Measurements from ENCODE around the gene SLF2. TPM values are rescaled to one million over a fixed set of nuclear protein-coding genes. Genes with fewer than 3 reads are reported as not detected.

SLF2 gene
- total and polyA plus RNA-seq, 2 of the 13 experiments (the other 11 are each of a cell fraction or from before 2014, with no cell fraction given): 12.2 to 48.1 TPM

DNA sequence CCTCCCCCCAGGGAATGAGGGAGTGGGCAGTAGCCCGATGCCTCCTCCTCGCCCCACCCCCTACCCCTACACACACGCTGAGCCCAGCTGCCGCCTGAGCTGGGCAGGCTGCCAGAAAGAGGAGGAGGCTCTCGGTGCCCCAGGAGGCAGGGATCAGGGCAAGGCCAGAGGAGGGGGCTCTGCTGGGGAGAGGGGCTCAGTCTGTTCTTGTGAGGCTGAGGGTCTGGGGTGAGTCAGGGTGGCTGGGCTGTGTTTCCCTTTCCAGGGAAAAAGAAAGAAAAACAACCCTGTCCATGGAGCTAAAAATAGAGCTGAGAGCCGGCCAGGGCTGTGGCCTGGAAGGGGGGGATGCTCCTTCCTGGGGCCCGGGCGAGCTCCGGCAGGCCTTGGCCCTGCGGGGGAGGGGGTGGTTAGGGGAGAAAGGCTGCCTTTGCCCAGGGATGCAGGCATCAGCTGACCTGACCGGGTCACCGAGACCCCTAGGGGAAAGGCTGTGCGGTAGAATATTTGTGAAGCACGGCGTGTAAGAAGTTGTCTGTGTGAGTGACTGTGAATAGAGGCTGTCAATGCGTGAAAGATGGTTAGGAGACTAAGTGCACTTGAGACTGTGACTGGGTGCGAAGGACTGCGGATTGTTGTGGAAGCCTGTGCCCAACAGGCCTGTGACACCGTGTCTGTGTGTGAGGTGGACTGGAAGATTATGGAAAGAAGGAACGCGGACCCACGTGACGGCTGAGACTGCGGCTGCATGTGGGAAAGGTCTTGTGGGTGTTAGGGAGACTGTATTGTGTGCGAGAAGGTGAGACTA lies 85.6 kb downstream of the SLF2 start (continued):
- 0 out of 2 replicates have a peak, but pooled peaks have one; percentile 53 for TF ChIP-seq BRCA1 (CRISPR knock-in tag; IDR thresholded peaks at IDR 0.05)
- no peak for TF ChIP-seq MXD4 (CRISPR knock-in tag; IDR thresholded peaks at IDR 0.05)
- TF ChIP-seq, protein P1, sequence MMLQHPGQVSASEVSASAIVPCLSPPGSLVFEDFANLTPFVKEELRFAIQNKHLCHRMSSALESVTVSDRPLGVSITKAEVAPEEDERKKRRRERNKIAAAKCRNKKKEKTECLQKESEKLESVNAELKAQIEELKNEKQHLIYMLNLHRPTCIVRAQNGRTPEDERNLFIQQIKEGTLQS (CRISPR knock-in tag; IDR thresholded peaks at IDR 0.05): no peak
- TF ChIP-seq, protein P2, sequence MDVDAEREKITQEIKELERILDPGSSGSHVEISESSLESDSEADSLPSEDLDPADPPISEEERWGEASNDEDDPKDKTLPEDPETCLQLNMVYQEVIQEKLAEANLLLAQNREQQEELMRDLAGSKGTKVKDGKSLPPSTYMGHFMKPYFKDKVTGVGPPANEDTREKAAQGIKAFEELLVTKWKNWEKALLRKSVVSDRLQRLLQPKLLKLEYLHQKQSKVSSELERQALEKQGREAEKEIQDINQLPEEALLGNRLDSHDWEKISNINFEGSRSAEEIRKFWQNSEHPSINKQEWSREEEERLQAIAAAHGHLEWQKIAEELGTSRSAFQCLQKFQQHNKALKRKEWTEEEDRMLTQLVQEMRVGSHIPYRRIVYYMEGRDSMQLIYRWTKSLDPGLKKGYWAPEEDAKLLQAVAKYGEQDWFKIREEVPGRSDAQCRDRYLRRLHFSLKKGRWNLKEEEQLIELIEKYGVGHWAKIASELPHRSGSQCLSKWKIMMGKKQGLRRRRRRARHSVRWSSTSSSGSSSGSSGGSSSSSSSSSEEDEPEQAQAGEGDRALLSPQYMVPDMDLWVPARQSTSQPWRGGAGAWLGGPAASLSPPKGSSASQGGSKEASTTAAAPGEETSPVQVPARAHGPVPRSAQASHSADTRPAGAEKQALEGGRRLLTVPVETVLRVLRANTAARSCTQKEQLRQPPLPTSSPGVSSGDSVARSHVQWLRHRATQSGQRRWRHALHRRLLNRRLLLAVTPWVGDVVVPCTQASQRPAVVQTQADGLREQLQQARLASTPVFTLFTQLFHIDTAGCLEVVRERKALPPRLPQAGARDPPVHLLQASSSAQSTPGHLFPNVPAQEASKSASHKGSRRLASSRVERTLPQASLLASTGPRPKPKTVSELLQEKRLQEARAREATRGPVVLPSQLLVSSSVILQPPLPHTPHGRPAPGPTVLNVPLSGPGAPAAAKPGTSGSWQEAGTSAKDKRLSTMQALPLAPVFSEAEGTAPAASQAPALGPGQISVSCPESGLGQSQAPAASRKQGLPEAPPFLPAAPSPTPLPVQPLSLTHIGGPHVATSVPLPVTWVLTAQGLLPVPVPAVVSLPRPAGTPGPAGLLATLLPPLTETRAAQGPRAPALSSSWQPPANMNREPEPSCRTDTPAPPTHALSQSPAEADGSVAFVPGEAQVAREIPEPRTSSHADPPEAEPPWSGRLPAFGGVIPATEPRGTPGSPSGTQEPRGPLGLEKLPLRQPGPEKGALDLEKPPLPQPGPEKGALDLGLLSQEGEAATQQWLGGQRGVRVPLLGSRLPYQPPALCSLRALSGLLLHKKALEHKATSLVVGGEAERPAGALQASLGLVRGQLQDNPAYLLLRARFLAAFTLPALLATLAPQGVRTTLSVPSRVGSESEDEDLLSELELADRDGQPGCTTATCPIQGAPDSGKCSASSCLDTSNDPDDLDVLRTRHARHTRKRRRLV (CRISPR knock-in tag; IDR thresholded peaks at IDR 0.05): no peak
- peak; percentile 39; the same call in 1 of the 2 replicates for TF ChIP-seq ZNF317 (CRISPR knock-in tag; IDR thresholded peaks at IDR 0.05)
- TF ChIP-seq ZKSCAN1 (IDR thresholded peaks at IDR 0.05; ENCODE audit: low read length): no peak
- TF ChIP-seq IKZF4 (CRISPR knock-in tag; IDR thresholded peaks at IDR 0.05; ENCODE audit: borderline replicate concordance, low read depth, not compliant biosample characterization): no peak
- TF ChIP-seq FOXJ3 (CRISPR knock-in tag; IDR thresholded peaks at IDR 0.05; ENCODE audit: borderline replicate concordance): no peak
- TF ChIP-seq, protein P3, sequence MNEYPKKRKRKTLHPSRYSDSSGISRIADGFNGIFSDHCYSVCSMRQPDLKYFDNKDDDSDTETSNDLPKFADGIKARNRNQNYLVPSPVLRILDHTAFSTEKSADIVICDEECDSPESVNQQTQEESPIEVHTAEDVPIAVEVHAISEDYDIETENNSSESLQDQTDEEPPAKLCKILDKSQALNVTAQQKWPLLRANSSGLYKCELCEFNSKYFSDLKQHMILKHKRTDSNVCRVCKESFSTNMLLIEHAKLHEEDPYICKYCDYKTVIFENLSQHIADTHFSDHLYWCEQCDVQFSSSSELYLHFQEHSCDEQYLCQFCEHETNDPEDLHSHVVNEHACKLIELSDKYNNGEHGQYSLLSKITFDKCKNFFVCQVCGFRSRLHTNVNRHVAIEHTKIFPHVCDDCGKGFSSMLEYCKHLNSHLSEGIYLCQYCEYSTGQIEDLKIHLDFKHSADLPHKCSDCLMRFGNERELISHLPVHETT (CRISPR knock-in tag; conservative IDR thresholded peaks at IDR 0.05): 0 out of 2 replicates have a peak, but pooled peaks have one; percentile 7
- 0 out of 2 replicates have a peak, but pooled peaks have one; percentile 4 for TF ChIP-seq NCOA2 (CRISPR knock-in tag; IDR thresholded peaks at IDR 0.05)
- TF ChIP-seq SRSF1 (optimal IDR thresholded peaks at IDR 0.05; ENCODE audit: low read depth, low read length): no peak
- TF ChIP-seq STAT5B (CRISPR knock-in tag; IDR thresholded peaks at IDR 0.05): no peak
- TF ChIP-seq ZNF124 (CRISPR knock-in tag; IDR thresholded peaks at IDR 0.05): no peak
- no peak for TF ChIP-seq NFE2L2 (IDR thresholded peaks at IDR 0.05; ENCODE audit: low read length)
- TF ChIP-seq ZNF329 (CRISPR knock-in tag; IDR thresholded peaks at IDR 0.05; ENCODE audit: low read depth): no peak
- 0 out of 2 replicates have a peak, but pooled peaks have one; percentile 62 for TF ChIP-seq ZC3H4 (CRISPR knock-in tag; IDR thresholded peaks at IDR 0.05; ENCODE audit: borderline replicate concordance)
- TF ChIP-seq, protein P4, sequence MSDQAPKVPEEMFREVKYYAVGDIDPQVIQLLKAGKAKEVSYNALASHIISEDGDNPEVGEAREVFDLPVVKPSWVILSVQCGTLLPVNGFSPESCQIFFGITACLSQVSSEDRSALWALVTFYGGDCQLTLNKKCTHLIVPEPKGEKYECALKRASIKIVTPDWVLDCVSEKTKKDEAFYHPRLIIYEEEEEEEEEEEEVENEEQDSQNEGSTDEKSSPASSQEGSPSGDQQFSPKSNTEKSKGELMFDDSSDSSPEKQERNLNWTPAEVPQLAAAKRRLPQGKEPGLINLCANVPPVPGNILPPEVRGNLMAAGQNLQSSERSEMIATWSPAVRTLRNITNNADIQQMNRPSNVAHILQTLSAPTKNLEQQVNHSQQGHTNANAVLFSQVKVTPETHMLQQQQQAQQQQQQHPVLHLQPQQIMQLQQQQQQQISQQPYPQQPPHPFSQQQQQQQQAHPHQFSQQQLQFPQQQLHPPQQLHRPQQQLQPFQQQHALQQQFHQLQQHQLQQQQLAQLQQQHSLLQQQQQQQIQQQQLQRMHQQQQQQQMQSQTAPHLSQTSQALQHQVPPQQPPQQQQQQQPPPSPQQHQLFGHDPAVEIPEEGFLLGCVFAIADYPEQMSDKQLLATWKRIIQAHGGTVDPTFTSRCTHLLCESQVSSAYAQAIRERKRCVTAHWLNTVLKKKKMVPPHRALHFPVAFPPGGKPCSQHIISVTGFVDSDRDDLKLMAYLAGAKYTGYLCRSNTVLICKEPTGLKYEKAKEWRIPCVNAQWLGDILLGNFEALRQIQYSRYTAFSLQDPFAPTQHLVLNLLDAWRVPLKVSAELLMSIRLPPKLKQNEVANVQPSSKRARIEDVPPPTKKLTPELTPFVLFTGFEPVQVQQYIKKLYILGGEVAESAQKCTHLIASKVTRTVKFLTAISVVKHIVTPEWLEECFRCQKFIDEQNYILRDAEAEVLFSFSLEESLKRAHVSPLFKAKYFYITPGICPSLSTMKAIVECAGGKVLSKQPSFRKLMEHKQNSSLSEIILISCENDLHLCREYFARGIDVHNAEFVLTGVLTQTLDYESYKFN (CRISPR knock-in tag; conservative IDR thresholded peaks at IDR 0.05): peak; percentile 26
- TF ChIP-seq ZSCAN22 (CRISPR knock-in tag; IDR thresholded peaks at IDR 0.05): no peak

Measured in HepG2 (cell line).